Activated CD4-positive, alpha-beta T cell treated with anti-CD3 and anti-CD28 coated beads, Interleukin-2, Interleukin-4, amounts not matched to agents 100 ng/mL and 50 ng/mL, durations not matched to agents 16 hours and 8 hours (primary cell): ENCODE data around the gene CTDP1.

Source experiments
- DNase-seq: peaks from one replicate; pipeline ENCODE4 v3.0.0-alpha.2; 2020; ENCODE audit warnings: low spot score

CTDP1 gene

GRCh38 chr18:79796531-79797405 is 117.2 kb downstream of the CTDP1 start:
- DNase-seq: no peak

- DNase-seq: no peak
Observed at GRCh38 chr18:79797518-79798345, 118.1 kb downstream of the CTDP1 start, which contains the start of gene KCNG2. Gene KCNG2, plus strand, starts transcription at chr18:79797938. Its CDS starts 65,730 bp downstream, at chr18:79863668.

- no peak for DNase-seq
Observed at GRCh38 chr18:79798346-79798998, 118.9 kb downstream of the CTDP1 start.

- DNase-seq: no peak
Observed at GRCh38 chr18:79798999-79799370, 119.4 kb downstream of the CTDP1 start.

GRCh38 chr18:79799619-79800370 is 120.2 kb downstream of the CTDP1 start:
- no peak for DNase-seq

- DNase-seq: no peak
Observed at GRCh38 chr18:79800371-79801180, 121.0 kb downstream of the CTDP1 start.

- no peak for DNase-seq
Observed at GRCh38 chr18:79801217-79801616, 121.6 kb downstream of the CTDP1 start.

- no peak for DNase-seq
Observed at GRCh38 chr18:79801641-79802040, 122.0 kb downstream of the CTDP1 start.

- no peak for DNase-seq
Observed at GRCh38 chr18:79802298-79802697, 122.7 kb downstream of the CTDP1 start.

GRCh38 chr18:79803611-79804051 is 124.0 kb downstream of the CTDP1 start:
- no peak for DNase-seq
